Measurements from ENCODE around the gene NOC2L. TPM values are rescaled to one million over a fixed set of nuclear protein-coding genes. Genes with fewer than 3 reads are reported as not detected.

NOC2L gene
- polyA plus RNA-seq, 2 of the 4 experiments (the other 2 are of a cell fraction): 48.4 to 73.5 TPM

GRCh38 chr1:963746-964525, 4.9 kb upstream of the NOC2L start:
- Histone ChIP-seq H3K4me1 (peaks cover 17% of the 10 kb centered on the region), H3K4me2 (no peak overlapping the region), H3K9me3 (no peaks in the 10 kb centered on the region), H3K4me3 (no peak overlapping the region), H3K27ac (no peak overlapping the region)
- ChIA-PET CTCF (no interaction called here), POLR2A (no interaction called here)
- no peak for TF ChIP-seq KDM1A (IDR thresholded peaks at IDR 0.05; ENCODE audit: low read depth)
- no peak for TF ChIP-seq CEBPB (IDR thresholded peaks at IDR 0.05)
- WGBS (ENCODE audit: missing lambda C conversion rate): 96% methylated on average over 28 of the region's 47 CpGs
- DNase-seq (ENCODE audit: low read depth in 1 of 2, low spot score in 1 of 2) (no peak), FAIRE-seq (no peak), ATAC-seq (no peak)

GRCh38 chr1:963301-963651, 4.2 kb upstream of the NOC2L start:
- ATAC-seq: no peak
- H3K4me2 ChIP-seq: no peak overlapping the region
- ChIA-PET CTCF (no interaction called here), POLR2A (no interaction called here)
- 100% methylated on average over 1 of the region's 16 CpGs for WGBS (ENCODE audit: missing lambda C conversion rate)
- no peak for DNase-seq (ENCODE audit: low read depth in 1 of 2, low spot score in 1 of 2)
- no peak overlapping the region for H3K4me3 ChIP-seq
- TF ChIP-seq USF2 (IDR thresholded peaks at IDR 0.05): no peak
- TF ChIP-seq CHD2 (IDR thresholded peaks at IDR 0.05; ENCODE audit: low read length, partially characterized antibody): no peak
- no peak for TF ChIP-seq POLR2A (IDR thresholded peaks at IDR 0.05; ENCODE audit: low read length)
- no peak for TF ChIP-seq JUNB (IDR thresholded peaks at IDR 0.05)
- no peak for TF ChIP-seq RAD21 (conservative IDR thresholded peaks at IDR 0.05 in 1 of 2, IDR thresholded peaks at IDR 0.05 in 1 of 2)
- no peak for TF ChIP-seq HDAC2 (IDR thresholded peaks at IDR 0.05)
- TF ChIP-seq ZC3H11A (IDR thresholded peaks at IDR 0.05): no peak
- no peak for TF ChIP-seq FOSB (CRISPR knock-in tag; IDR thresholded peaks at IDR 0.05)
- no peak for TF ChIP-seq FOXS1 (CRISPR knock-in tag; IDR thresholded peaks at IDR 0.05)
- peaks cover 17% of the 10 kb centered on the region for H3K4me1 ChIP-seq
- H3K27ac ChIP-seq: no peak overlapping the region
- FAIRE-seq: no peak
- H3K9me3 ChIP-seq: no peaks in the 10 kb centered on the region

- no peak for ATAC-seq
These were observed 3.6 kb upstream of the NOC2L start for GRCh38 chr1:962381-963300.

More at GRCh38 chr1:962381-963300, 3.6 kb upstream of the NOC2L start:
- peaks cover 22% of the 10 kb centered on the region for H3K4me1 ChIP-seq
- no peaks in the 10 kb centered on the region for H3K9me3 ChIP-seq
- ChIA-PET POLR2A (no interaction called here), CTCF (no interaction called here)
- TF ChIP-seq USF2 (IDR thresholded peaks at IDR 0.05) (no peak), GATA3 (IDR thresholded peaks at IDR 0.05; ENCODE audit: borderline replicate concordance) (no peak), KDM1A (IDR thresholded peaks at IDR 0.05; ENCODE audit: low read depth) (no peak), EHF (CRISPR knock-in tag; IDR thresholded peaks at IDR 0.05) (no peak), BHLHE40 (IDR thresholded peaks at IDR 0.05; ENCODE audit: low read depth, low read length) (no peak), EHMT2 (IDR thresholded peaks at IDR 0.05; ENCODE audit: low read depth) (no peak), ATOH8 (CRISPR knock-in tag; IDR thresholded peaks at IDR 0.05; ENCODE audit: low read depth) (no peak), RNF2 (IDR thresholded peaks at IDR 0.05; ENCODE audit: borderline replicate concordance, low read depth) (no peak), ESRRA (IDR thresholded peaks at IDR 0.05; ENCODE audit: borderline replicate concordance, low read length) (no peak), HOXB5 (CRISPR knock-in tag; IDR thresholded peaks at IDR 0.05) (no peak), HMGXB4 (CRISPR knock-in tag; IDR thresholded peaks at IDR 0.05; ENCODE audit: borderline replicate concordance) (no peak), FOXS1 (CRISPR knock-in tag; IDR thresholded peaks at IDR 0.05) (no peak), ZC3H11A (IDR thresholded peaks at IDR 0.05) (no peak), FOSB (CRISPR knock-in tag; IDR thresholded peaks at IDR 0.05) (no peak), TP53 (CRISPR knock-in tag; IDR thresholded peaks at IDR 0.05) (no peak), PHF8 (IDR thresholded peaks at IDR 0.05; ENCODE audit: borderline replicate concordance, low read depth) (no peak), RCOR1 (IDR thresholded peaks at IDR 0.05; ENCODE audit: low read depth, low read length) (no peak), HOXA7 (CRISPR knock-in tag; IDR thresholded peaks at IDR 0.05) (no peak), HES2 (IDR thresholded peaks at IDR 0.05) (no peak)
- no peak overlapping the region for H3K27ac ChIP-seq
- H3K4me3 ChIP-seq: no peak overlapping the region
- 95% methylated on average over 20 of the region's 57 CpGs for WGBS (ENCODE audit: missing lambda C conversion rate)
- H3K4me2 ChIP-seq: no peak overlapping the region
- no peak for FAIRE-seq
- DNase-seq (ENCODE audit: low read depth in 1 of 2, low spot score in 1 of 2): no peak

Measured in A549 (cell line).